Neutrophil (primary cell): ENCODE data around the gene TPX2.

Experiments used
- H3K27ac ChIP-seq: fragments of 200-600 bp; sonication (generic); 2 replicates; pipeline ENCODE4 v1.5.1; 2016; ENCODE audit warnings: mild to moderate bottlenecking, moderate library complexity
- H3K27me3 ChIP-seq: fragments of 200-600 bp; sonication (generic); 2 replicates; pipeline ENCODE4 v1.6.0; 2016; ENCODE audit warnings: mild to moderate bottlenecking
- H3K36me3 ChIP-seq: fragments of 200-600 bp; sonication (generic); 2 replicates; pipeline ENCODE4 v1.5.1; 2017
- H3K4me1 ChIP-seq, 2 experiments: fragments of 200-600 bp in 1 of 2; sonication (generic) in 1 of 2; 1 replicate in 1 of 2; 2 replicates in 1 of 2; pipeline versions ENCODE4 v1.5.1 to v1.6.1; 2013 to 2016; ENCODE audit warnings: low read depth in 1 of 2, low read length in 1 of 2, mild to moderate bottlenecking in 1 of 2, moderate library complexity in 1 of 2; ENCODE audit not compliant: control insufficient read depth in 1 of 2, insufficient read depth in 1 of 2
- H3K4me3 ChIP-seq, 2 experiments: fragments of 200-600 bp in 1 of 2; sonication (generic) in 1 of 2; 1 replicate in 1 of 2; 2 replicates in 1 of 2; pipeline ENCODE4 v1.5.1; 2013 to 2016; ENCODE audit warnings: low read depth in 1 of 2, low read length in 1 of 2, mild to moderate bottlenecking in 1 of 2, moderate library complexity in 1 of 2
- H3K9me3 ChIP-seq: fragments of 200-600 bp; sonication (generic); 2 replicates; pipeline ENCODE4 v1.5.1; 2016
- TF ChIP-seq, protein P1 (sequence below): fragments of 200-600 bp; sonication (generic); IDR thresholded peaks from 2 replicates; pipeline ENCODE4 v1.5.1; 2016; ENCODE audit warnings: antibody characterized with exemption

The TPX2 gene

DNA sequence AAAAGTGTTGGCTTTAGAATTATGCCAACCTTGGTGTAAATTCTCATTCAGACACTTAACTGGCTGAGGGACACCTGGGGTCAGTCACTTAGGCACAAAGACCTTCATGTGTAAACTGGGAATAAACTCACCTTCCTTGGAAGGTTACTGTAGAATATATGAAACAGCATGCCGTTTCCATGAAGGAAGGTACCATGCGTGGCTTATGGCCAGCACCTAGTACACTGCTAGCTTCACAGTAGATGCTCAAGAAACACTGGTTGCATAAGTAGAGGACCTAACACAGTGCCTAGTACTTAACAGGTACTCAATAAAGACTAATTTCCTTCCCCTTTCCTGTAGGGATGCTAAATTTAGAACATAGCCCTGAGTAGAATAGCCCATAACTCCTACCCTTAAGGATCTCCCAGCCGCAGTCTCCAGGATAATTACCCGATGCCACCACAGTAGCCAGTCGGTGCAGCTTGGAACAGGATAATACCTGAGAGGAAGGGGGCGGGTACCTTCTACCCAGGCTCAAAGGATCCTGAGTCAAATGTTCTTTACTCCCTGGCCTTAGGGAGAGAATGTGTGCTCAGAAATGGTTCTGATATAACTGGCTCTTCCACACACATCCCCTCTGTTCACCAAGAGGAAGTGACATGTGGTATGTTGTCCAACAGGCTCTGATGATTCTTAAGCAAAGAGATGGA lies 20.0 kb upstream of the TPX2 start:
- TF ChIP-seq, protein P1, sequence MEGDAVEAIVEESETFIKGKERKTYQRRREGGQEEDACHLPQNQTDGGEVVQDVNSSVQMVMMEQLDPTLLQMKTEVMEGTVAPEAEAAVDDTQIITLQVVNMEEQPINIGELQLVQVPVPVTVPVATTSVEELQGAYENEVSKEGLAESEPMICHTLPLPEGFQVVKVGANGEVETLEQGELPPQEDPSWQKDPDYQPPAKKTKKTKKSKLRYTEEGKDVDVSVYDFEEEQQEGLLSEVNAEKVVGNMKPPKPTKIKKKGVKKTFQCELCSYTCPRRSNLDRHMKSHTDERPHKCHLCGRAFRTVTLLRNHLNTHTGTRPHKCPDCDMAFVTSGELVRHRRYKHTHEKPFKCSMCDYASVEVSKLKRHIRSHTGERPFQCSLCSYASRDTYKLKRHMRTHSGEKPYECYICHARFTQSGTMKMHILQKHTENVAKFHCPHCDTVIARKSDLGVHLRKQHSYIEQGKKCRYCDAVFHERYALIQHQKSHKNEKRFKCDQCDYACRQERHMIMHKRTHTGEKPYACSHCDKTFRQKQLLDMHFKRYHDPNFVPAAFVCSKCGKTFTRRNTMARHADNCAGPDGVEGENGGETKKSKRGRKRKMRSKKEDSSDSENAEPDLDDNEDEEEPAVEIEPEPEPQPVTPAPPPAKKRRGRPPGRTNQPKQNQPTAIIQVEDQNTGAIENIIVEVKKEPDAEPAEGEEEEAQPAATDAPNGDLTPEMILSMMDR = no peak
- no peaks in the 10 kb centered on the region for H3K9me3 ChIP-seq
- peaks cover 53 to 59% of the 10 kb centered on the region in 2 experiments for H3K4me1 ChIP-seq
- H3K36me3 ChIP-seq = peaks cover 29% of the 10 kb centered on the region
- H3K27ac ChIP-seq = peak overlapping the region; percentile 68
- H3K4me3 ChIP-seq = peak overlapping the region; percentile 4 to 17
- H3K27me3 ChIP-seq = no peaks in the 10 kb centered on the region

DNA sequence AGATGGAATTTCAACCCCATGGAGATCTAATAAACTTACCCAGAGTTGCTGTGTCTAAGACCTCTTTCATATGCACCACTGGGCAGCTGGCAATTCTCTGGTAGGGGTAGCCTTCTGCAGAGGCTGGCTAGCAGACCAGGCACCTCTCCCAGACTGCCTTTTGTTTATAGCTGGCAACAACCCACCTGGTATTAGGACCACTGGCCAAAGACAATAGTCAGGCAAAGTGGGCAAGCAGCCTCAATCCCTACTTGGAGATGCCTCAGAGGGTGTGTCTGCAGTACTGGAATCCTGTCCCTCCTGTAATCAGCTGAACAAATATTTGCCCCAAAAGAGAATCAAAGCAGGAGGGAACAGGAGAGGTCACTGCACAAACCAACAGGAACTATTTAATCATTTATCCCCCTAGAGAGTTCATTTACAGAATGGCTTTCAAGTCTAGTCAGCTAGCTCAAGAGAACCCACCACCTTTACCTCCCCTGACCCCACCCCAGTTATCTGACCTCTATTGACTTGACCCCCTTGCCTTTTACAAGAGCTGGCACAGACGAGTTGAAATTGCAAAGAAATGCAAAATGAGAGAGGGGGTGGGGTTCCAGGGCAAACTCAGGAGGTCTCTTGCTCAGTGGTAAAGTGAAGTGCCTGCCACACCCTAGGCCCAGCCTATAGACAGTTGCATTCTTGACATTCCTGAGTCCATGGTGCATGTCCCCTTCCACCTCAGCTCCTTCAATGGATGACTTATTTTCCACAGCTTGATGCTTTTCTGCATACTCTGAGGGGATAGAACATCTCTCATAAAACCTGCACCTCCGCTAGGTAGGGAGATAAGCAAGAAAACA lies 19.2 kb upstream of the TPX2 start:
- Histone ChIP-seq H3K27ac (peak overlapping the region; percentile 68), H3K4me1 (peaks cover 55 to 60% of the 10 kb centered on the region in 2 experiments), H3K27me3 (no peaks in the 10 kb centered on the region), H3K4me3 (peak overlapping the region in 1 of 2 experiments; percentile 17), H3K36me3 (peaks cover 21% of the 10 kb centered on the region), H3K9me3 (no peaks in the 10 kb centered on the region)
- TF ChIP-seq, protein P1 = no peak

DNA sequence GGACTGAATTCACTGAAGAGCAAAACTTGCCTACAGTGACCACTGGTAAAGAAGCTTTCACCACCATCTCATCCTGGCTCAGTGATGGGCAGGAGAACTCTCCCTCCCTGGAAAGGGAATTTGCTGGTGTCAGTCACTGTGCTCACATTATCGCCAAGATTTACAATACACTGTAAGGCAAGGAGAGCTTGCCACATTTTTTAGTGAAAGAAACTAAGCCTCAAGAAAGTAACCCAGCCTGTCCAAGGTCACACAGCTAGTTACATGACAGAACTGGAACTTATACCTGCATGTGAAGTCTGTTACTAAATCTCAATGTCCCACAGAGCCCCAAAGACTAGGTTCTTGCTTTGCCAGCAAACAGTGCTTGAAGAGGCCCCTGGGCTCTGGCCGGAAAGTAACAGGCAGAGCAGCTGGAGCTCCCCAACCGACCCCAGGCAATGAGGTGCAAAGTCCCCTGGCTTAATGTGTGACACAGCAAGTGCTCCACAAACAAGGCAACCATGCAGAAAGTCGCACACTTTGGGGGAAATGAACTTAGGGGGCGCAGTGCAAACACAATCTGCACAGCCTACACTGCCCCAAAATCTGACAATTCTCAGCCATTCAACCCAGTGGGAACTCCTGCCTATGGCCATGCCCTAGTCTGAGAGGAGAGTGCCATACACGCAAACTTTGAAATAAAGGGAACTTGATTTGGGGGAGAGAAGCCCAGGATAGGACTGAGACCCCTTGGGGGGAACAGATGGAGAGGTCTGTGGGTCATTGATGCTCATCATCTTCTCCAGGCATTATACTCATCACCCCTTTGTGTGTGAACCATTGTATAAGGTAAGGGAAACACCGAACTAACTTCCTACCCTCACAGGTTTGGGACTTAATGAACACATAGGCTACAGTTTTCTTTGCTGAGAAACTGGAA lies 18.3 kb upstream of the TPX2 start:
- TF ChIP-seq, protein P1 = no peak
- Histone ChIP-seq H3K36me3 (peaks cover 21% of the 10 kb centered on the region), H3K4me1 (peaks cover 56 to 60% of the 10 kb centered on the region in 2 experiments), H3K4me3 (peak overlapping the region; percentile 4 to 22), H3K27ac (peak overlapping the region; percentile 96), H3K27me3 (no peaks in the 10 kb centered on the region), H3K9me3 (no peaks in the 10 kb centered on the region)

- peaks cover 61 to 68% of the 10 kb centered on the region in 2 experiments for H3K4me1 ChIP-seq
These were observed 17.5 kb upstream of the TPX2 start for GRCh38 chr20:31721408-31722256.

More at GRCh38 chr20:31721408-31722256, 17.5 kb upstream of the TPX2 start:
- Histone ChIP-seq H3K4me3 (peak overlapping the region; percentile 83 to 100), H3K27ac (peak overlapping the region; percentile 96), H3K9me3 (no peaks in the 10 kb centered on the region), H3K36me3 (peaks cover 15% of the 10 kb centered on the region), H3K27me3 (no peaks in the 10 kb centered on the region)
- TF ChIP-seq, protein P1 = no peak
